Measurements from ENCODE around the gene PCID2.

PCID2 gene

GRCh38 chr13:113171250-113172125, 37.0 kb downstream of the PCID2 start:
- TF ChIP-seq CTCF (IDR thresholded peaks at IDR 0.05; ENCODE audit: insufficient read depth, low read length, poor library complexity, severe bottlenecking) = no peak
- TF ChIP-seq EZH2phosphoT487 (conservative IDR thresholded peaks at IDR 0.05; ENCODE audit: low read length) = no peak
- no peaks in the 10 kb centered on the region for H3K79me2 ChIP-seq (ENCODE audit: insufficient read depth, low read length)
- H3K36me3 ChIP-seq (ENCODE audit: low read length) = no peaks in the 10 kb centered on the region
- no peaks in the 10 kb centered on the region for H3K9me2 ChIP-seq (replicated peaks; ENCODE audit: insufficient read depth, low read length)
- H3K27me3 ChIP-seq (ENCODE audit: low read length) = no peaks in the 10 kb centered on the region
- no peak overlapping the region for H3K27ac ChIP-seq (ENCODE audit: low read depth, low read length)
- H3K9ac ChIP-seq (ENCODE audit: low read length) = no peak overlapping the region
- no peaks in the 10 kb centered on the region; the same call in 1 of the 2 replicates for H3F3A ChIP-seq (ENCODE audit: insufficient read depth)
- no peaks in the 10 kb centered on the region for H3K9me3 ChIP-seq (ENCODE audit: insufficient read depth, low read length)
- no peak overlapping the region for H3K4me2 ChIP-seq (ENCODE audit: low read depth, low read length, poor library complexity, severe bottlenecking)
- H2AFZ ChIP-seq (ENCODE audit: low read depth, low read length, severe bottlenecking) = no peak overlapping the region
- no peak overlapping the region for H3K4me3 ChIP-seq (ENCODE audit: insufficient read depth, low read length, poor library complexity, severe bottlenecking)
- H4K20me1 ChIP-seq (ENCODE audit: low read depth, low read length) = no peaks in the 10 kb centered on the region

GRCh38 chr13:113170511-113170910, 38.0 kb downstream of the PCID2 start:
- Histone ChIP-seq H3K9ac (ENCODE audit: low read length) (no peak overlapping the region), H3K27me3 (ENCODE audit: low read length) (no peaks in the 10 kb centered on the region), H3K36me3 (ENCODE audit: low read length) (no peaks in the 10 kb centered on the region), H3K9me2 (replicated peaks; ENCODE audit: insufficient read depth, low read length) (no peaks in the 10 kb centered on the region), H3F3A (ENCODE audit: insufficient read depth) (no peaks in the 10 kb centered on the region; the same call in 1 of the 2 replicates), H3K79me2 (ENCODE audit: insufficient read depth, low read length) (no peaks in the 10 kb centered on the region), H3K9me3 (ENCODE audit: insufficient read depth, low read length) (no peaks in the 10 kb centered on the region), H4K20me1 (ENCODE audit: low read depth, low read length) (no peaks in the 10 kb centered on the region), H3K27ac (ENCODE audit: low read depth, low read length) (no peak overlapping the region), H3K4me3 (ENCODE audit: insufficient read depth, low read length, poor library complexity, severe bottlenecking) (no peak overlapping the region), H3K4me2 (ENCODE audit: low read depth, low read length, poor library complexity, severe bottlenecking) (no peak overlapping the region), H2AFZ (ENCODE audit: low read depth, low read length, severe bottlenecking) (no peak overlapping the region)
- TF ChIP-seq EZH2phosphoT487 (conservative IDR thresholded peaks at IDR 0.05; ENCODE audit: low read length) (no peak), CTCF (IDR thresholded peaks at IDR 0.05; ENCODE audit: insufficient read depth, low read length, poor library complexity, severe bottlenecking) (no peak)

GRCh38 chr13:113169277-113170272, 38.9 kb downstream of the PCID2 start:
- Histone ChIP-seq H3F3A (ENCODE audit: insufficient read depth) (peaks cover 3% of the 10 kb centered on the region; the same call in 1 of the 2 replicates), H3K4me3 (ENCODE audit: insufficient read depth, low read length, poor library complexity, severe bottlenecking) (no peak overlapping the region), H3K4me2 (ENCODE audit: low read depth, low read length, poor library complexity, severe bottlenecking) (no peak overlapping the region), H2AFZ (ENCODE audit: low read depth, low read length, severe bottlenecking) (no peak overlapping the region), H3K79me2 (ENCODE audit: insufficient read depth, low read length) (no peaks in the 10 kb centered on the region), H3K9me3 (ENCODE audit: insufficient read depth, low read length) (no peaks in the 10 kb centered on the region), H3K9me2 (replicated peaks; ENCODE audit: insufficient read depth, low read length) (no peaks in the 10 kb centered on the region), H3K27ac (ENCODE audit: low read depth, low read length) (no peak overlapping the region), H3K36me3 (ENCODE audit: low read length) (no peaks in the 10 kb centered on the region), H4K20me1 (ENCODE audit: low read depth, low read length) (no peaks in the 10 kb centered on the region), H3K9ac (ENCODE audit: low read length) (no peak overlapping the region), H3K27me3 (ENCODE audit: low read length) (no peaks in the 10 kb centered on the region)
- TF ChIP-seq CTCF (IDR thresholded peaks at IDR 0.05; ENCODE audit: insufficient read depth, low read length, poor library complexity, severe bottlenecking) (no peak), EZH2phosphoT487 (conservative IDR thresholded peaks at IDR 0.05; ENCODE audit: low read length) (no peak)
